Astrocyte (in vitro differentiated cells and primary cell): ENCODE measurements around the gene ARHGAP6. TPM values are rescaled to one million over a fixed set of nuclear protein-coding genes. Genes with fewer than 3 reads are reported as not detected.
A peak's percentile ranks its signal among the peaks of the same experiment; 100 is the strongest.

Experiments used
- DNase-seq: peaks from one replicate; pipeline ENCODE4 v3.0.0-alpha.2; 2010; ENCODE audit warnings: low read depth
- FAIRE-seq: peaks from 2 replicates; lab custom pipeline; 2011; peaks lifted over from hg19 to GRCh38; lab: Jason Lieb, UNC
- H2AFZ ChIP-seq: 2 replicates; pipeline ENCODE4 v1.6.0; 2012; ENCODE audit warnings: low read depth, low read length, inconsistent platforms
- H3K27ac ChIP-seq: 2 replicates; pipeline ENCODE4 v1.5.1; 2011; ENCODE audit warnings: low read depth, low read length, inconsistent platforms
- H3K27me3 ChIP-seq: 2 replicates; pipeline ENCODE4 v1.6.0; 2011; ENCODE audit warnings: low read length, inconsistent platforms; ENCODE audit not compliant: insufficient read depth
- H3K36me3 ChIP-seq: 2 replicates; pipeline ENCODE4 v1.5.1; 2011; ENCODE audit warnings: low read length, inconsistent platforms; ENCODE audit not compliant: insufficient read depth
- H3K4me1 ChIP-seq: 2 replicates; pipeline ENCODE4 v1.5.1; 2011; ENCODE audit warnings: low read length, inconsistent platforms; ENCODE audit not compliant: insufficient read depth
- H3K4me2 ChIP-seq: 2 replicates; pipeline ENCODE4 v1.6.0; 2012; ENCODE audit warnings: low read length, inconsistent platforms
- H3K4me3 ChIP-seq: 2 replicates; pipeline ENCODE4 v1.5.1; 2011; ENCODE audit warnings: low read depth, mild to moderate bottlenecking, low read length, inconsistent platforms; ENCODE audit not compliant: insufficient read depth
- H3K79me2 ChIP-seq: 2 replicates; pipeline ENCODE4 v1.6.0; 2012; ENCODE audit warnings: mild to moderate bottlenecking, low read length, inconsistent platforms; ENCODE audit not compliant: insufficient read depth
- H3K9ac ChIP-seq: 2 replicates; pipeline ENCODE4 v1.6.0; 2012; ENCODE audit warnings: mild to moderate bottlenecking, low read length, inconsistent platforms
- H3K9me3 ChIP-seq: 2 replicates; pipeline ENCODE4 v1.5.1; 2012; ENCODE audit warnings: low read depth, mild to moderate bottlenecking, low read length, inconsistent platforms; ENCODE audit not compliant: insufficient read depth
- H4K20me1 ChIP-seq: 2 replicates; pipeline ENCODE4 v1.6.0; 2012; ENCODE audit warnings: low read length, inconsistent platforms; ENCODE audit not compliant: insufficient read depth
- H3K27ac Mint-ChIP-seq: one replicate; pipeline ENCODE4 v1.8.0; 2021; ENCODE audit warnings: mild to moderate bottlenecking, mixed read lengths; ENCODE audit not compliant: unreplicated experiment
- H3K27me3 Mint-ChIP-seq: one replicate; pipeline ENCODE4 v1.8.0; 2021; ENCODE audit warnings: low read depth, mixed read lengths; ENCODE audit not compliant: unreplicated experiment
- H3K36me3 Mint-ChIP-seq: one replicate; pipeline ENCODE4 v1.8.0; 2021; ENCODE audit warnings: low read depth, mixed read lengths; ENCODE audit not compliant: unreplicated experiment
- H3K4me1 Mint-ChIP-seq: one replicate; pipeline ENCODE4 v1.8.0; 2021; ENCODE audit warnings: low read depth, mixed read lengths; ENCODE audit not compliant: unreplicated experiment
- H3K4me3 Mint-ChIP-seq: one replicate; pipeline ENCODE4 v1.8.0; 2021; ENCODE audit warnings: mild to moderate bottlenecking, moderate library complexity, mixed read lengths; ENCODE audit not compliant: unreplicated experiment
- H3K9me3 Mint-ChIP-seq: one replicate; pipeline ENCODE4 v1.8.0; 2021; ENCODE audit warnings: mild to moderate bottlenecking, mixed read lengths; ENCODE audit not compliant: unreplicated experiment
- CTCF ChIP-seq: IDR thresholded peaks from 2 replicates; pipeline ENCODE4 v1.5.1; 2011; ENCODE audit warnings: low read depth, mild to moderate bottlenecking, inconsistent platforms, low read length, moderate library complexity; ENCODE audit not compliant: insufficient read depth
- EZH2 ChIP-seq: IDR thresholded peaks from 2 replicates; pipeline ENCODE4 v1.6.1; 2012; ENCODE audit warnings: mild to moderate bottlenecking, low read length, inconsistent platforms; ENCODE audit not compliant: insufficient read depth
- total RNA-seq: library from RNA; stranded (reverse); gene quantifications from 2 replicates; pipeline ENCODE4 v1.2.1, GENCODE V29; 2021

ARHGAP6 gene
- total RNA-seq, 1 donor from 2014 or later, result 0.30 TPM

GRCh38 chrX:11409957-11410356, 255.8 kb downstream of the ARHGAP6 start:
- Histone ChIP-seq H4K20me1 (no peaks in the 10 kb centered on the region), H3K79me2 (no peaks in the 10 kb centered on the region), H3K4me2 (no peak overlapping the region), H3K9ac (no peak overlapping the region), H3K27ac (no peak overlapping the region), H3K27me3 (no peaks in the 10 kb centered on the region), H3K9me3 (no peaks in the 10 kb centered on the region), H3K4me1 (no peaks in the 10 kb centered on the region), H3K36me3 (no peaks in the 10 kb centered on the region), H2AFZ (no peak overlapping the region), H3K4me3 (no peak overlapping the region)
- H3K4me1 Mint-ChIP-seq, result peaks cover 6% of the 10 kb centered on the region
- no peak overlapping the region for H3K4me3 Mint-ChIP-seq
- peaks cover 1% of the 10 kb centered on the region for H3K9me3 Mint-ChIP-seq
- no peak overlapping the region for H3K27ac Mint-ChIP-seq
- TF ChIP-seq EZH2 (no peak), CTCF (no peak)
- H3K27me3 Mint-ChIP-seq, result no peaks in the 10 kb centered on the region
- H3K36me3 Mint-ChIP-seq, result no peaks in the 10 kb centered on the region
- DNase-seq, result no peak
- no peak for FAIRE-seq

- FAIRE-seq (peak; percentile 58), DNase-seq (no peak)
- Histone ChIP-seq H3K27ac (no peak overlapping the region), H3K9ac (no peak overlapping the region), H3K79me2 (no peaks in the 10 kb centered on the region), H3K4me3 (no peak overlapping the region), H3K27me3 (no peaks in the 10 kb centered on the region), H3K4me1 (no peaks in the 10 kb centered on the region), H4K20me1 (no peaks in the 10 kb centered on the region), H3K9me3 (no peaks in the 10 kb centered on the region), H3K36me3 (no peaks in the 10 kb centered on the region), H3K4me2 (no peak overlapping the region), H2AFZ (no peak overlapping the region)
- no peak for TF ChIP-seq CTCF
- no peak for TF ChIP-seq EZH2
- Mint-ChIP-seq H3K36me3 (no peaks in the 10 kb centered on the region), H3K9me3 (peaks cover 1% of the 10 kb centered on the region), H3K4me1 (peaks cover 6% of the 10 kb centered on the region), H3K27ac (no peak overlapping the region), H3K4me3 (no peak overlapping the region), H3K27me3 (no peaks in the 10 kb centered on the region)
These were observed 256.9 kb downstream of the ARHGAP6 start for GRCh38 chrX:11408783-11409182.

- FAIRE-seq (peak; percentile 81), DNase-seq (no peak)
- Histone ChIP-seq H4K20me1 (no peaks in the 10 kb centered on the region), H3K36me3 (no peaks in the 10 kb centered on the region), H3K4me1 (no peaks in the 10 kb centered on the region), H3K27ac (no peak overlapping the region), H3K9ac (no peak overlapping the region), H3K79me2 (no peaks in the 10 kb centered on the region), H3K4me3 (no peak overlapping the region), H3K9me3 (no peaks in the 10 kb centered on the region), H3K27me3 (no peaks in the 10 kb centered on the region), H3K4me2 (no peak overlapping the region), H2AFZ (no peak overlapping the region)
- no peak for TF ChIP-seq EZH2
- TF ChIP-seq CTCF, result no peak
- no peaks in the 10 kb centered on the region for H3K36me3 Mint-ChIP-seq
- no peak overlapping the region for H3K4me3 Mint-ChIP-seq
- peaks cover 1% of the 10 kb centered on the region for H3K9me3 Mint-ChIP-seq
- H3K27me3 Mint-ChIP-seq, result no peaks in the 10 kb centered on the region
- no peak overlapping the region for H3K27ac Mint-ChIP-seq
- H3K4me1 Mint-ChIP-seq, result peaks cover 6% of the 10 kb centered on the region
These were observed 257.7 kb downstream of the ARHGAP6 start for GRCh38 chrX:11408109-11408405.
